GM18858 (cell line): Measurements from ENCODE around the gene PLK4.
"Not testable (repeated sequence)": the region's sequence is repeated elsewhere in the genome, so short reads cannot be mapped to it uniquely, and the experiment has no call there.

Source experiments
- ATAC-seq: cut with Tn5 transposase; IDR thresholded peaks from one replicate; pipeline ENCODE4 v1.9.1; 2021; ENCODE audit not compliant: unreplicated experiment

Gene PLK4

GRCh38 chr4:127899682-127900081 is 19.0 kb downstream of the PLK4 start:
- ATAC-seq, result not testable (repeated sequence)

- no peak for ATAC-seq
Observed at GRCh38 chr4:127905029-127905428, 24.3 kb downstream of the PLK4 start.

- no peak for ATAC-seq
Observed at GRCh38 chr4:127916512-127916911, 35.8 kb downstream of the PLK4 start.

DNA sequence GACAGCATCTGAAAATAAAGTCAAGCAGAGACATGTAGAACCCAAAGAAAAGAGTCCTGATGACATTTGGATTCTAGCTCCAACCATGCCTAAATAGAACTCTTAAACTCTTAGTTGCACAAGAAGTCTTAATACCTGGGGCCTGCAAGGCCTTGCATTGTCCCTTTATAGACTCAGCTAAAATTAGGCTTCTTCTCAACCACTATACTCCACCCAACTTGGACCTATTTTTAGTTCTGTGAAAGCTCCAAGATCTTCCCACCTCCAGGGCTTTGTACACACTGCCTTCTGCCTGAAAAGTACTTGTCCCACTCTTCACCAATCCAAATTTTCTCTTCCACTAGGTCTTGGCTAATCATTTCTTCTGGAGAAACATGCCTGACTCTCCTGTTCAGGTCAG is 36.5 kb downstream of the PLK4 start:
- ATAC-seq, result no peak

DNA sequence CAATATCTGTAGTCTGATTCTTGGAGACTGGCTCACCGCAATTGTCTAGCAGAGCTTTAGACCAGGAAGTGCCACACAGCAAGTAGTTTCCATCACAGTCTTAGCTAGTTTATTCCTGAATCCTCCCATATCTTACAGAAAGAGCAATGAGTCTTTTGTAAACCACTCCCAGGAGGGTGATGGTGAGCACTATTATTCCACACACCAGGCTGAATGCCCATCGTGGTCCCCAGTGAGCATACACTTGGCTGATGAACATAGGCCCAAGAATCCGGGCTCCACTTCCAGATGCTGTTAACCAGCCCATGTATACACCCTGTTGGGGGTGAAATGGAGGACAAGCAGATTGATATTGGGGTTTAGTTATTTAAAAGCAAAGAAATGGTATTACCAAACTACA is 39.8 kb downstream of the PLK4 start:
- ATAC-seq, result no peak

DNA sequence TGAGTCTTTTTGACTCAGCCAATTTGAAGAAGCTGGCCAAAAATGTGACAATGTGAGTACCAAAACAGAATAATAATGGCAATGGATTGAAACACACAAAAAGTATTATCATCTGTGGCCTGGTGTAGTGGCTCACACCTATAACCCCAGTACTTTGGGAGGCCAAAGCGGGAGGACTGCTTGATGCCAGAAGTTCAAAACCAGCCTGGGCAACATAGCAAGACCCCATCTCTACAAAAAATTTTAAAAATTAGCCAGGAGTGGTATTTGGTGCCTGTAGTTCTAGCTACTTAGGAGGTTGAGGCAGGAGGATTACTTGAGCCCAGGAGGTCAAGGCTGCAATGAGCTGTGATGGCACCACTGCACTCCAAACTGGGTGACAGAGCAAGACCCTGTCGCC is 41.5 kb downstream of the PLK4 start:
- ATAC-seq, result no peak

- not testable (repeated sequence) for ATAC-seq
Observed at GRCh38 chr4:127925720-127926119, 45.0 kb downstream of the PLK4 start.

DNA sequence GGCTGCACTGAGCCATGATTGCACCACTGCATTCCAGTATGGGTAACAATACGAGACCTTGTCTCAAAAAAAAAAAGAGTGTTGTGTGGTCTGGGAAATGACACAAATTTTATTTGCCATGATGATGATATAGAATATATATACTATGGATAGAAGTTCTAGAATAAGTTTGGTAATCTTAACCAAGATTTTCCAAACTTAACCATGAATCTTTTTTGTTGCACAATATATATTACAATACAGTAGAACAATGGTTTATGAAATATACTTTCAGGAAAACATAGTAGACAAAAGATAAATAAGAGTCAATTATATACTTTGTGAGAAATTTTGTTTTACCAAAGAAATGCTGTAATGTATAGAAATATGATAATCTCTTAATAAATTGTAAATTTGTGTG is 49.5 kb downstream of the PLK4 start:
- ATAC-seq, result no peak

GRCh38 chr4:127931836-127932235 is 51.1 kb downstream of the PLK4 start:
- not testable (repeated sequence) for ATAC-seq

GRCh38 chr4:127936974-127937373 is 56.3 kb downstream of the PLK4 start:
- ATAC-seq, result no peak
